RWPE2 (cell line): ENCODE data around the gene CIB4.

Experiments
- ATAC-seq: fragments of 200-7000 bp; cut with Tn5 transposase; 3 replicates; pipeline ENCODE4 v1.9.1; 2021; ENCODE audit warnings: low read depth
- DNase-seq: peaks from one replicate; pipeline ENCODE4 v3.0.0-alpha.2; 2020; ENCODE audit warnings: low spot score
- H3K27ac ChIP-seq: fragments of 450-650 bp; 2 replicates; pipeline ENCODE4 v1.5.1; 2017; ENCODE audit warnings: mild to moderate bottlenecking; ENCODE audit not compliant: poor library complexity, severe bottlenecking
- H3K27me3 ChIP-seq: fragments of 250-450 bp; sonication (Bioruptor Pico); 2 replicates; pipeline ENCODE4 v1.5.1; 2021; ENCODE audit warnings: mild to moderate bottlenecking, moderate library complexity; ENCODE audit not compliant: insufficient read depth, poor library complexity, severe bottlenecking
- H3K36me3 ChIP-seq: fragments of 250-450 bp; sonication (Bioruptor Pico); 2 replicates; pipeline ENCODE4 v1.5.1; 2020; ENCODE audit warnings: low read depth, mild to moderate bottlenecking, moderate library complexity
- H3K4me1 ChIP-seq: fragments of 250-450 bp; sonication (Bioruptor Pico); 2 replicates; pipeline ENCODE4 v1.5.1; 2021; ENCODE audit warnings: mild to moderate bottlenecking, moderate library complexity; ENCODE audit not compliant: insufficient read depth, poor library complexity, severe bottlenecking
- H3K4me3 ChIP-seq: fragments of 250-450 bp; sonication (Bioruptor Pico); 2 replicates; pipeline ENCODE4 v1.5.1; 2021; ENCODE audit warnings: mild to moderate bottlenecking, moderate library complexity; ENCODE audit not compliant: severe bottlenecking
- H3K9me3 ChIP-seq: fragments of 250-450 bp; sonication (Bioruptor Pico); 2 replicates; pipeline ENCODE4 v1.5.1; 2021; ENCODE audit warnings: mild to moderate bottlenecking, moderate library complexity; ENCODE audit not compliant: severe bottlenecking
- CTCF ChIP-seq: fragments of 450-650 bp; IDR thresholded peaks from one replicate; pipeline ENCODE4 v1.5.1; 2017; ENCODE audit warnings: mild to moderate bottlenecking, moderate library complexity; ENCODE audit not compliant: poor library complexity, severe bottlenecking

Gene CIB4

GRCh38 chr2:26630669-26631360 lies 10.4 kb downstream of the CIB4 start:
- TF ChIP-seq CTCF = no peak
- no peak overlapping the region for H3K4me3 ChIP-seq
- H3K27me3 ChIP-seq = no peaks in the 10 kb centered on the region
- H3K4me1 ChIP-seq = no peaks in the 10 kb centered on the region
- no peaks in the 10 kb centered on the region for H3K9me3 ChIP-seq
- ATAC-seq = peak; percentile 76
- no peak overlapping the region for H3K27ac ChIP-seq
- DNase-seq = no peak
- H3K36me3 ChIP-seq = no peaks in the 10 kb centered on the region

GRCh38 chr2:26630235-26630634 lies 10.9 kb downstream of the CIB4 start:
- TF ChIP-seq CTCF = no peak

GRCh38 chr2:26629751-26630150 lies 11.4 kb downstream of the CIB4 start:
- DNase-seq = no peak
- Histone ChIP-seq H3K36me3 (no peaks in the 10 kb centered on the region), H3K9me3 (no peaks in the 10 kb centered on the region), H3K4me3 (no peak overlapping the region), H3K27ac (no peak overlapping the region), H3K4me1 (no peaks in the 10 kb centered on the region), H3K27me3 (no peaks in the 10 kb centered on the region)
- ATAC-seq = no peak
- TF ChIP-seq CTCF = no peak

More at GRCh38 chr2:26630235-26630634, 10.9 kb downstream of the CIB4 start:
- Histone ChIP-seq H3K27me3 (no peaks in the 10 kb centered on the region), H3K36me3 (no peaks in the 10 kb centered on the region), H3K4me1 (no peaks in the 10 kb centered on the region), H3K27ac (no peak overlapping the region), H3K9me3 (no peaks in the 10 kb centered on the region), H3K4me3 (no peak overlapping the region)
- no peak for DNase-seq
- no peak for ATAC-seq

GRCh38 chr2:26629346-26629630 lies 11.9 kb downstream of the CIB4 start:
- TF ChIP-seq CTCF = no peak
- Histone ChIP-seq H3K4me3 (no peak overlapping the region), H3K27me3 (no peaks in the 10 kb centered on the region), H3K9me3 (no peaks in the 10 kb centered on the region), H3K27ac (no peak overlapping the region), H3K36me3 (no peaks in the 10 kb centered on the region), H3K4me1 (no peaks in the 10 kb centered on the region)
- DNase-seq (no peak), ATAC-seq (no peak)

GRCh38 chr2:26628561-26629345 lies 12.4 kb downstream of the CIB4 start:
- DNase-seq = no peak
- Histone ChIP-seq H3K27me3 (no peaks in the 10 kb centered on the region), H3K4me3 (no peak overlapping the region), H3K36me3 (no peaks in the 10 kb centered on the region), H3K9me3 (no peaks in the 10 kb centered on the region), H3K27ac (no peak overlapping the region), H3K4me1 (no peaks in the 10 kb centered on the region)
- TF ChIP-seq CTCF = no peak
- no peak for ATAC-seq
